ENCODE data around the gene SPOPL.

DNA sequence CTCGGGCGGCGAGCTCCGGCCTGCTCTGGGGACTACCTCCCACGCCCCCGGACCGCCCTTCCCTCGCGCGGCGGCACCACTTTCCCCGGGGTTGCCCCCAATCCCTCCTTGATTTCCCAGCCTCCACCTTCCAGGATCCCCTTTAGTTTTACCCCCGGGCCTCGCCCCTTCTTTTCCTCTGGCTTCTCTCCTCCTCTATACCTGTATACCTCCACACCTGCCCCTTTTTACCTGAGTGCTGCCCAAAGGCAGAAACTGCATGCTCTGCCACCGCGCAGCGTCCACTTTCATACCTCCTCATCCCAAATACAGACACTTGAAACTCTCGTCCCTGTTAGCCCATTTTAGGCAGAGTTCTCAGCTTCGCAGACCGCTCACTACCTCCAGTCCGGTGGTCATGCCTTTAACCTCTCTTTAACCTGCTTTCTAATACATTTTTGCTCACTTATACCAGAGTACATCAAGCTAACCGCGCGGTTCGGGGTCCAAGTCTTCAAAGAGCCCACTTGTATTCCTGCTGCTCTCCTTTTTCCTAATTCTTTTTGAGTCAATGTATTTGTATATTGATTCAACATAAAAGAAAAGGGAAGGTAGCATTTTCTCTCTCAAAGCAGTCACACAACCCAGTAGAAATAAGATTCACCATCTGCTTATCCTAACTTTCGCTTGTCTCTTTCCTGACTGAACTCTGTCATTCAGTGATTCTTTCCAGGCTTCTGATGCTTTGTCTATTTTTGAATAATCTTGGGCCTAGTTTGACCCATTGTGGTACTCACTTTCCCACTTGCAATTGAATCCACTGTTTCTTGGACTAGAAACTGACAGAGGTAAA lies 901 bp downstream of the SPOPL start:
- TF ChIP-seq CTCF (IDR thresholded peaks at IDR 0.05) (no peak), ZFX (IDR thresholded peaks at IDR 0.05; ENCODE audit: borderline replicate concordance) (no peak)

Measured in 22Rv1 (cell line).